ENCODE results near the gene MYBPC2.

DNA sequence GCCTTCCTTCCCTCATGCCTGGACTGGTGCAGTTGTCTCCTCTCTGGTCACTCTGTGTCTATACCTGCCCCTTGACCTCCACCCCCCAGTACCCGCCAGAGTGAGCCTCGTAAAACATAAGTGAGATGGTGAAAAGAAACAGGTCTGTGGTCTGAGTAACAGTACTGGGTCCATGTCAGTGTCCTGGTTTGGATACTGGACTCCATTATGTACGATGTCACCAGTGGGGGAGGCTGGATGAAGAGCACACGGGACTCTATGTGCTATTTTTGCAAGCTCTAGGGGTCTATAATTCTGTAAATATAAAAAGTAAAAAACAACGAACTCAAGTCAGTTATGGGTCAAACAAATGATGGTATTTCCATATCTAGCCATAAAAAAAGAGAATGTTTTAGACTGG lies 14.4 kb downstream of the MYBPC2 start:
- TF ChIP-seq, protein P1, sequence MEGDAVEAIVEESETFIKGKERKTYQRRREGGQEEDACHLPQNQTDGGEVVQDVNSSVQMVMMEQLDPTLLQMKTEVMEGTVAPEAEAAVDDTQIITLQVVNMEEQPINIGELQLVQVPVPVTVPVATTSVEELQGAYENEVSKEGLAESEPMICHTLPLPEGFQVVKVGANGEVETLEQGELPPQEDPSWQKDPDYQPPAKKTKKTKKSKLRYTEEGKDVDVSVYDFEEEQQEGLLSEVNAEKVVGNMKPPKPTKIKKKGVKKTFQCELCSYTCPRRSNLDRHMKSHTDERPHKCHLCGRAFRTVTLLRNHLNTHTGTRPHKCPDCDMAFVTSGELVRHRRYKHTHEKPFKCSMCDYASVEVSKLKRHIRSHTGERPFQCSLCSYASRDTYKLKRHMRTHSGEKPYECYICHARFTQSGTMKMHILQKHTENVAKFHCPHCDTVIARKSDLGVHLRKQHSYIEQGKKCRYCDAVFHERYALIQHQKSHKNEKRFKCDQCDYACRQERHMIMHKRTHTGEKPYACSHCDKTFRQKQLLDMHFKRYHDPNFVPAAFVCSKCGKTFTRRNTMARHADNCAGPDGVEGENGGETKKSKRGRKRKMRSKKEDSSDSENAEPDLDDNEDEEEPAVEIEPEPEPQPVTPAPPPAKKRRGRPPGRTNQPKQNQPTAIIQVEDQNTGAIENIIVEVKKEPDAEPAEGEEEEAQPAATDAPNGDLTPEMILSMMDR (IDR thresholded peaks at IDR 0.05), result no peak
- TF ChIP-seq ZFX (IDR thresholded peaks at IDR 0.05; ENCODE audit: borderline replicate concordance), result no peak

Data from 22Rv1 (cell line).